Activated CD4-positive, alpha-beta T cell treated with anti-CD3 and anti-CD28 coated beads for 36 hours (primary cell): ENCODE data around the gene GASK1A. TPM values are rescaled to one million over a fixed set of nuclear protein-coding genes. Genes with fewer than 3 reads are reported as not detected.

Source experiments
- ATAC-seq: fragments of 200-7000 bp; cut with Tn5 transposase; one replicate; pipeline ENCODE4 v1.10.0; 2021; ENCODE audit warnings: mild to moderate bottlenecking, moderate library complexity
- CTCF ChIA-PET: fragments of 350-600 bp; sonication (Branson Sonifier 250); formaldehyde crosslinking; loops from one replicate; lab custom pipeline; 2021; ENCODE audit warnings: antibody characterized with exemption; lab: Charles Lee
- POLR2A ChIA-PET: fragments of 350-600 bp; sonication (Branson Sonifier 250); formaldehyde crosslinking; loops from one replicate; lab custom pipeline; 2021; ENCODE audit warnings: antibody characterized with exemption, inconsistent platforms; lab: Charles Lee
- DNase-seq: peaks from one replicate; pipeline ENCODE4 v3.0.0-alpha.2; 2020
- H3K27ac Mint-ChIP-seq: one replicate; pipeline ENCODE4 v1.8.0; 2021; ENCODE audit warnings: mixed read lengths
- H3K27me3 Mint-ChIP-seq: one replicate; pipeline ENCODE4 v1.8.0; 2021; ENCODE audit warnings: mixed read lengths
- H3K36me3 Mint-ChIP-seq: one replicate; pipeline ENCODE4 v1.8.0; 2021; ENCODE audit warnings: low read depth, mixed read lengths
- H3K4me1 Mint-ChIP-seq: one replicate; pipeline ENCODE4 v1.8.0; 2021; ENCODE audit warnings: mixed read lengths
- H3K4me3 Mint-ChIP-seq: one replicate; pipeline ENCODE4 v1.8.0; 2021; ENCODE audit warnings: mild to moderate bottlenecking, moderate library complexity, mixed read lengths
- H3K9me3 Mint-ChIP-seq: one replicate; pipeline ENCODE4 v1.8.0; 2021; ENCODE audit warnings: low read depth, mixed read lengths
- intact Hi-C, 2 experiments: fragments of 100-400 bp; cut with DNase I in 1 of 2; cut with micrococcal nuclease in 1 of 2; formaldehyde crosslinking; loops; one replicate each; pipeline versions ENCODE4 v1.14.2 to v1.15.1; 2022 to 2024; cut with DNase I, micrococcal nuclease
- total RNA-seq, 2 experiments: library from RNA; stranded (reverse); gene quantifications; one replicate each; pipeline ENCODE4 v1.2.3, GENCODE V29; 2021

The GASK1A gene
- total RNA-seq, 2 experiments from 2014 or later, result not detected

DNA sequence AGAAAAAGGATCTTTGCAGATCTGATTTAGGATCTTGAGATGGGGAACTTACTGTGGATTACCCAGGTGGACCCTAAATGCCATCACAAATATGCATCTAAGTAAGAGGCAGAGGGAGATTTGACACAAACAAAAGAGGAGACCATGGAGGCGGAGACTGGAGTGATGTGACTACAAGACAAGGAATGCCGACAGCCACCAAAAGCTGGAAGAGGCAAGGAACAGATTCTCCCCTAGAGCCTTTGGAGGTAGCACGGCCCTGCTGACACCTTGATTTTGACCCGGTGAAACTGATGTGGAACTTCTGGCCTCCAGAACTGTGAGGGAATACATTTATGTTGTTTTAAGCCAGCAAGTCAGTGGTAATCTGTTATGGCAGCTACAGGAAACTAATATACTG is 44.0 kb downstream of the GASK1A start:
- intact Hi-C loops, result no loop called here
- peaks cover 7% of the 10 kb centered on the region for H3K9me3 Mint-ChIP-seq
- CTCF ChIA-PET, result interaction anchor here (1.0 to 1.8 kb wide), 3 partner anchors 14 to 61 kb away, joined by 3 to 7 read pairs (median 3); no protein-coding TSS in a partner anchor
- H3K27ac Mint-ChIP-seq, result peak overlapping the region; percentile 3
- DNase-seq, result no peak
- no peak overlapping the region for H3K4me3 Mint-ChIP-seq
- peaks cover 76% of the 10 kb centered on the region for H3K4me1 Mint-ChIP-seq
- no peaks in the 10 kb centered on the region for H3K27me3 Mint-ChIP-seq
- no peaks in the 10 kb centered on the region for H3K36me3 Mint-ChIP-seq
- ATAC-seq, result no peak
- POLR2A ChIA-PET, result no interaction called here

- ATAC-seq, result no peak
Observed at GRCh38 chr3:43023746-43024145, 44.6 kb downstream of the GASK1A start.

DNA sequence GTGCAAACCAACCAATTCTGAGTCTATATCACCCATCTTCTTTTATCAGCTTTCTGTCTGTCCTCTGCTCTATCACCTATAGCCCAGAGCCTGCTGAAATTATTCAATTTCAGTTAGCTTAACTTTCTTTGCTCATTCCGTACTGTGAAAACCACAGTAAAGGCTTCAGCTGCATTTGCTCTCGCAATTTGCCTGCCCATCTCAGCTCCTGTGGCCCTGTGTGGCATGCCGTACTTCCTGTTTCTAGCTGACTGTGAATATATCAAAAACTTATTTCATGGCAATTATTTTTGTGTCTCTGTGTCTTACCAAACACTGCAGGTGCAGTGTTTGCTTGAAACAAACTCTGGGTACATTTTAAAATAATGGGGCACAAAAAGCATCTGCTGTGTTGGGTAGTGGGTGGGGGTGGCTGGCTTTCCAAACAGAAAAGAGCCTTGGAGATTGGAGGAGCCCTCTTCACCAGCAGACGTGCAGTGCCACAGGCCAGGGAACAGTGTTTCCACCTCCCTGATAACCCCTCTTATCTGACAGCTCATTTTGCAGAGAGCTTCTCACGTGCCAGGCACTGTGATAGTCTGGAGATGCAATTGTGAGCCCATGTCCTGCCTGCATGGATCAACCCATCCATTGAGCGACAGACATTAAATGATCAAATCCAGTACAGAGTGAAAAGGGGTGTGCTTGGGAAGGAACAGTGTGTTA is 45.2 kb downstream of the GASK1A start:
- intact Hi-C loops, result no loop called here
- Mint-ChIP-seq H3K4me3 (no peak overlapping the region), H3K9me3 (peaks cover 7% of the 10 kb centered on the region), H3K27me3 (no peaks in the 10 kb centered on the region), H3K36me3 (no peaks in the 10 kb centered on the region), H3K4me1 (peaks cover 72% of the 10 kb centered on the region), H3K27ac (peak overlapping the region; percentile 63)
- peak; percentile 90 for ATAC-seq
- POLR2A ChIA-PET, result no interaction called here
- DNase-seq, result peak; percentile 72
- CTCF ChIA-PET, result interaction anchor here (0.6 to 1.8 kb wide), 3 partner anchors 47 to 282 kb away, joined by 3 to 7 read pairs (median 5); no protein-coding TSS in a partner anchor

More at GRCh38 chr3:43023746-43024145, 44.6 kb downstream of the GASK1A start:
- no peaks in the 10 kb centered on the region for H3K27me3 Mint-ChIP-seq
- intact Hi-C loops, result no loop called here
- peaks cover 7% of the 10 kb centered on the region for H3K9me3 Mint-ChIP-seq
- peaks cover 76% of the 10 kb centered on the region for H3K4me1 Mint-ChIP-seq
- H3K4me3 Mint-ChIP-seq, result no peak overlapping the region
- H3K27ac Mint-ChIP-seq, result peak overlapping the region; percentile 63
- no peak for DNase-seq
- no peaks in the 10 kb centered on the region for H3K36me3 Mint-ChIP-seq
- CTCF ChIA-PET, result interaction anchor here (0.6 to 1.8 kb wide), 3 partner anchors 13 to 283 kb away, joined by 3 to 7 read pairs (median 5); no protein-coding TSS in a partner anchor
- POLR2A ChIA-PET, result no interaction called here

DNA sequence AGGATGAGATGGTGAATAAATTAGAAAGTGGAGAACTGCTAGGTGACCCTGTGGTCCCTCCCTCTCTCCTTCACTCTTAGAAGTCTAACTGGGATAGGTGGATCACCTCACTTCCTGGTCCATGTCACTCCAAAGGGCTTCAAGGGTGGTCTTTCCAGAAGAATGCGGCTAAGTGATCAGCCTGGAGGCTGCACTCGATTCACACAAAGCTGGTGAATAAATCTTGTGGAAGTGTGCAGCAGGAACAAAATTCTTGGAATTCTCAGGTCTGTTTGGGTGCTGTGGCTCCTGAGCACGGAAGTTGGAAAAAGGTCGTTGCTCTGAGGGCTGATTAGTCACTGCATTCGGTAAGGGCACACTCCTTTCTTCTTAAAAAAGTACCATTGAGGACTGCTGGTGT is 46.3 kb downstream of the GASK1A start:
- Mint-ChIP-seq H3K36me3 (no peaks in the 10 kb centered on the region), H3K4me1 (peaks cover 67% of the 10 kb centered on the region), H3K27me3 (no peaks in the 10 kb centered on the region), H3K4me3 (no peak overlapping the region), H3K27ac (peak overlapping the region; percentile 63), H3K9me3 (peaks cover 7% of the 10 kb centered on the region)
- no peak for DNase-seq
- POLR2A ChIA-PET, result no interaction called here
- no peak for ATAC-seq
- CTCF ChIA-PET, result interaction anchor here (1.9 kb wide), 1 partner anchor 64 kb away, joined by 5 read pairs; no protein-coding TSS in a partner anchor
- intact Hi-C loops, result no loop called here

GRCh38 chr3:43028001-43028400 is 48.9 kb downstream of the GASK1A start:
- H3K27me3 Mint-ChIP-seq, result no peaks in the 10 kb centered on the region
- intact Hi-C loops, result no loop called here
- H3K4me1 Mint-ChIP-seq, result peaks cover 43% of the 10 kb centered on the region
- no peaks in the 10 kb centered on the region for H3K9me3 Mint-ChIP-seq
- ChIA-PET CTCF (interaction anchor here (0.8 kb wide), 1 partner anchor 10 kb away, joined by 3 read pairs; no protein-coding TSS in a partner anchor), POLR2A (no interaction called here)
- no peak for DNase-seq
- H3K27ac Mint-ChIP-seq, result no peak overlapping the region
- H3K4me3 Mint-ChIP-seq, result no peak overlapping the region
- H3K36me3 Mint-ChIP-seq, result no peaks in the 10 kb centered on the region
- no peak for ATAC-seq

GRCh38 chr3:43028678-43029490 is 49.8 kb downstream of the GASK1A start:
- CTCF ChIA-PET, result interaction anchor here (0.6 kb wide), 1 partner anchor 247 kb away, joined by 3 read pairs; no protein-coding TSS in a partner anchor
- peaks cover 34% of the 10 kb centered on the region for H3K4me1 Mint-ChIP-seq
- no peaks in the 10 kb centered on the region for H3K36me3 Mint-ChIP-seq

DNA sequence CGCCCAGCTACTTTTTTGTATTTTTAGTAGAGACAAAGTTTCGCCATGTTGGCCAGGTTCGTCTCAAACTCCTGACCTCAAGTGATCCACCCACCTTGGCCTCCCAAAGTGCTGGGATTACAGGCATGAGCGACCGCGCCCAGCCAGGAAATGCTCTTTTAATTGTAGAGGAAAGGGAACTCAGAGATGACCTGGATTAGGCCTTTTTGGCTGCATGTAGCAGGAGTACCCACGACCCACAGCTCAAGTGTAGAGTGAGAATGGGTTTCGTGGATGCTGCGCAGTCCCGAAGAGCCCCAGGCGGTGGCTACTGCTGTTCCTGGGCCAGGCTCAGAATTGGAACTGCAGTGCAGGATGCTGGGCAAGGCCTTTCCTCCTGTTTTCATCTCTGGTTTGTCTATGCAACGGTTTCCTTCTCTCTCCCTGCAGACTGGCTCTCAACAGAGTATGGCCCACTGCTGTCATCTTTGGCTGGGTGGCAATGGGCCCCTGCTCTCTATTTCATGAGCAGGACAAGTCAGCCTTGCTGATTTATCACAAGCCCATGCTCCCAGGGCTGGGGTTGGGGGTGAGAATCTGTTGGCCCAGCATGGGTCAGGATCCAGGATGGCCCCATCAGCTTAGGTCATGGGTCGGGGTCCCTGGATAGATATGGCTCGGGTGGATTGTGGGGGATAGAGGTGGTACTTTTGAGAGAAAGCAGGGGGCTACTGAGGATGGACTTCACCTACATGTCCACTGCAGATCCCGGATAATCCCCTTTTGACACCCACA is 51.2 kb downstream of the GASK1A start:
- no peaks in the 10 kb centered on the region for H3K27me3 Mint-ChIP-seq
- no peak overlapping the region for H3K27ac Mint-ChIP-seq
- H3K4me3 Mint-ChIP-seq, result no peak overlapping the region
- H3K4me1 Mint-ChIP-seq, result peaks cover 20% of the 10 kb centered on the region
- POLR2A ChIA-PET, result interaction anchor here (0.6 kb wide), 1 partner anchor 142 kb away, joined by 3 read pairs; no protein-coding TSS in a partner anchor
- no peaks in the 10 kb centered on the region for H3K9me3 Mint-ChIP-seq
- CTCF ChIA-PET, result interaction anchor here (0.9 kb wide), 1 partner anchor 41 kb away, joined by 7 read pairs; no protein-coding TSS in a partner anchor
- intact Hi-C loops, result no loop called here
- ATAC-seq, result no peak
- H3K36me3 Mint-ChIP-seq, result no peaks in the 10 kb centered on the region
- no peak for DNase-seq

More at GRCh38 chr3:43028678-43029490, 49.8 kb downstream of the GASK1A start:
- Mint-ChIP-seq H3K27me3 (no peaks in the 10 kb centered on the region), H3K27ac (no peak overlapping the region), H3K4me3 (no peak overlapping the region), H3K9me3 (no peaks in the 10 kb centered on the region)
- ATAC-seq (no peak), DNase-seq (no peak)
- intact Hi-C loops, result no loop called here
- POLR2A ChIA-PET, result no interaction called here

DNA sequence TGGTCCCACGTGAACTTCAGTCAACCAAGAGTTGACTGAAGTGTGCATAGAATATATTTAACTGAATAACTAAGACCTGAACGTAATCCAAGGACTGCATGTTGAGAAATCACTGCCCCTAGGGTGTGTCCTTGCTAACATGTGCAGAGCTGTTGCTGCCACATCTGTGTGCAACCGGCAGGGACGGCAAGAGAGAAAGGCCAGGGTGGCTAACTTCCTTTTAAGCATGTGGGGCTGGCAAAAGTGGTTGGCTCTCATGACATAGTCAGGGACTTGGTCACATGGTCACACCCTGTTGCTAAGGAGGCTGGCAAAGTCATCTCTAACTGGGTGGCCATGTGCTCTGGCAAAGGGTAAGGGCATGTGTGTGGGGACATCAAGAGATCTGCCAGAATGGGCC is 52.4 kb downstream of the GASK1A start:
- H3K36me3 Mint-ChIP-seq, result no peaks in the 10 kb centered on the region
- peaks cover 9% of the 10 kb centered on the region for H3K4me1 Mint-ChIP-seq
- POLR2A ChIA-PET, result no interaction called here
- CTCF ChIA-PET, result no interaction called here
- DNase-seq, result no peak
- no peaks in the 10 kb centered on the region for H3K9me3 Mint-ChIP-seq
- H3K27me3 Mint-ChIP-seq, result no peaks in the 10 kb centered on the region
- no peak for ATAC-seq
- H3K27ac Mint-ChIP-seq, result no peak overlapping the region
- intact Hi-C loops, result no loop called here
- no peak overlapping the region for H3K4me3 Mint-ChIP-seq

DNA sequence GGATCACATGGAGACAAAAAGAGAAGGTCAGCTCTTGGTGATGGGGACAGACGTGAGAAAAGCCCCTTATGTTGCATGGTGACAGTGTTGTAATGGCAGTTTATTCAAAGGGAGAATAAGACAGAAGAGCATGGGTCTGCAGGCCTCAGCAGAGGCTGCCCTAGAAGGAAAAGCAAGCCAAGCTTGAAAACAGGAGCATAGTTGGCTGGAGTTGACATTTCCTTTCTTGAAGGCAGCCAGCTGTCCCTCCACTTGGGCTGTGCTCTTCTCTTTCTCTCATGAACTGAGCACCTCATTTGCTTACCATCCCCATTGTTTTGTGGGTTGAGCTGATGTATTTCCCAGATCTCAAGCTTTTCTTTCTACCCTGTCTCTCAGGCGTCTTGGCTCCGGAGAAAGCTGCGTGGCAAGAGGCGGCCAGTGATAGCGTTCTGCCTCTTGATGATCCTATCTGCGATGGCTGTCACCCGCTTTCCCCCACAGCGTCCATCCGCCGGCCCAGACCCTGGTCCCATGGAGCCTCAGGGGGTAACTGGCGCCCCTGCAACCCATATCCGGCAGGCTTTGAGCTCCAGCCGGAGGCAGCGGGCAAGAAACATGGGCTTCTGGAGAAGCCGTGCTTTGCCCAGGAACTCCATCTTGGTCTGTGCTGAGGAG is 52.9 kb downstream of the GASK1A start:
- Mint-ChIP-seq H3K27me3 (no peaks in the 10 kb centered on the region), H3K36me3 (no peaks in the 10 kb centered on the region), H3K27ac (no peak overlapping the region), H3K9me3 (no peaks in the 10 kb centered on the region), H3K4me1 (peaks cover 8% of the 10 kb centered on the region), H3K4me3 (no peak overlapping the region)
- DNase-seq, result no peak
- ChIA-PET POLR2A (no interaction called here), CTCF (no interaction called here)
- ATAC-seq, result no peak
- intact Hi-C loops, result no loop called here

GRCh38 chr3:43032646-43033628 is 53.8 kb downstream of the GASK1A start:
- Mint-ChIP-seq H3K36me3 (no peaks in the 10 kb centered on the region), H3K27ac (no peak overlapping the region), H3K9me3 (no peaks in the 10 kb centered on the region), H3K27me3 (no peaks in the 10 kb centered on the region), H3K4me3 (no peak overlapping the region), H3K4me1 (peaks cover 13% of the 10 kb centered on the region)
- intact Hi-C loops, result no loop called here
- no peak for ATAC-seq
- ChIA-PET CTCF (interaction anchor here (0.8 kb wide), 1 partner anchor 370 kb away, joined by 4 read pairs; no protein-coding TSS in a partner anchor), POLR2A (no interaction called here)
- DNase-seq, result no peak
